Measurements from ENCODE around the gene DCAF15.

DCAF15 gene

DNA sequence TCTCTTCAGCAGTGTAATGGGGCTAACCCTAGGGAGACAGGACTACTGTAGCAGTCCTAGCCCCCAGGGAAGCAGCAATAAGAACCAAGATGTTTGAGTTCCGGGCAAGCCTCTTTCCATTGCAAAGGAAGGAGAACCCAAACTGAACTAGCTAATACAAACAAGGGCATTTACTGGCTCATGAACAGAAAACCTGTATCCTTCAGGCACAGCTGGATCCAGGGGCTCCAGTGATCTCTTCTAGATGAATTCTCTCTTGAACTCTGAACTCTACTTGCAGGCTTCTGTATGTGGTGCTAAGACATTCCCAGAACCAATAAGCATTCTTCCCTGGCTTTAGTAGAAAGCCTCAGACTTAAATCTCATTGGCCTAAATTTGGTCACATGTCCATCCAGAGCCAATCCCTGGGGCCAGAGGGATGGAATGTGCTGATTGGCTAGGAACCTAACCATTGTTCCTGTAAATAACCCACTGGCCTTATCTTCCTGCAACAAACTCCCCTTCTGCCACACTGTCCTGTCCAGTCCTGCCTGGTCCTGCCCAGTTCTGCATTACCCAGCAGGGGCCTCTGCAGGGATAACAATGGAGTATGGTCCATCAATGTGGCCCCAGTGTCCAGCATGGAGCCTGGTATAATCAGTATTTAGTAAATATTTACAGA, 10.2 kb upstream of the DCAF15 start:
- TF ChIP-seq CTCF (conservative IDR thresholded peaks at IDR 0.05), result no peak
- no peak for TF ChIP-seq ZFX (IDR thresholded peaks at IDR 0.05)
- no peak overlapping the region for H3K27ac ChIP-seq

GRCh38 chr19:13946414-13946813, 5.9 kb upstream of the DCAF15 start:
- no peak overlapping the region for H3K27ac ChIP-seq
- TF ChIP-seq CTCF (conservative IDR thresholded peaks at IDR 0.05) (no peak), ZFX (IDR thresholded peaks at IDR 0.05) (no peak)

- TF ChIP-seq ZFX (IDR thresholded peaks at IDR 0.05) (no peak), CTCF (conservative IDR thresholded peaks at IDR 0.05) (no peak)
- no peak overlapping the region for H3K27ac ChIP-seq
Measured at GRCh38 chr19:13951043-13951442, 1.3 kb upstream of the DCAF15 start.

DNA sequence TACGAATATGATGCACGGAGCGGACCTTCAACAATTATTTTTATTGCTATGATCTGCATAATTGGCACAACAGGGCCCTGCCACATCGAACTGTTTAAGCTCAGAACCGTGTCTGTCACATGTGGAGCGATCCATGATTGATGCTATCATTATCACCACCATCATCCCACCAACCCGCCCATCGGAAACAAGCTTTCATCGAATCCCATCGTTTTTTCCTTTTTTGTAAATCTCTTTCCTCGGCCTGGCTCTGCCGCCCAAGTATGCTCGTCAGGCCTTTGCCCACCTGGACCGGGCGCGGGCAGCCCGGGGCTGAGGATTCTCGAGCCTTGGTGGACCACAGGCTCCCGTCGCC, 533 bp upstream of the DCAF15 start:
- no peak for TF ChIP-seq CTCF (conservative IDR thresholded peaks at IDR 0.05)
- TF ChIP-seq ZFX (IDR thresholded peaks at IDR 0.05), result no peak
- H3K27ac ChIP-seq, result no peak overlapping the region; the same call in 1 of the 2 replicates

DNA sequence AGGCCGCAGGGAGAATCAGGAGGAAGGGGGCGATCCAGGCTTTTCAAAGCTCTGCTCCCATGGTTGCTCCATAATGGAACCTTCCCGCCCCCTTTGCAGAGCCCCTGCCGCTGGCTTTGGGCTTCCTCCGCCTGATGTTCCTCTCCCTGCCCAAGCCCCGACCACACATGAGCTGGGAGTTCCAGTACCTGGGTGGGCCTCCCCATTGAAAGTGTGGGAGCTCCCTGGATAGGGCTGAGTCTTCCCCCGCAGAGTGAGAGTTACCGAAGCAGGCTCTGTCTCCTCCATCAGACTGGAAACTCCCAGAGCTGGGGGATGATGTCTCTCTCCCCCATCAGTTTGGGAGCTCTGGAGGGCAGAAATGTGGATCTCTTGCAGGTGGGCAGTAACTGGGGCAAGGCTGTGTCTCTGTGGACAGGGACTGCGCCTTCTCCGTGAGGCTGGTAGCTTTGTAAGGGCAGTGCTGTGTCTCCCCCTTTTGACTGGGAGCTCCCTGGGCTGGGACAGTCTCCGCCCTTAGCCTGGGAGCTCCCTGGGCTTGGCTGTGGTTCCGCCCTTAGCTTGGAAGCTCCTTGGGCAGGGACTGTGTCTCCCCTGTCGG, 722 bp downstream of the DCAF15 start:
- H3K27ac ChIP-seq, result peak overlapping the region; percentile 69
- TF ChIP-seq ZFX (IDR thresholded peaks at IDR 0.05) (no peak), CTCF (conservative IDR thresholded peaks at IDR 0.05) (no peak)

GRCh38 chr19:13954185-13954584, 1.9 kb downstream of the DCAF15 start:
- no peak for TF ChIP-seq ZFX (IDR thresholded peaks at IDR 0.05)
- TF ChIP-seq CTCF (conservative IDR thresholded peaks at IDR 0.05), result no peak
- no peak overlapping the region for H3K27ac ChIP-seq

- TF ChIP-seq ZFX (IDR thresholded peaks at IDR 0.05) (no peak), CTCF (conservative IDR thresholded peaks at IDR 0.05) (no peak)
- H3K27ac ChIP-seq, result no peak overlapping the region
Measured at GRCh38 chr19:13955662-13956364, 3.5 kb downstream of the DCAF15 start.

All from C4-2B (cell line).